Ascending aorta (tissue), 2 donors: ENCODE results near the gene DUSP22. TPM values are rescaled to one million over a fixed set of nuclear protein-coding genes. Genes with fewer than 3 reads are reported as not detected.

Source experiments
- DNase-seq, 2 donors: peaks; one replicate each; pipeline ENCODE4 v3.0.0-alpha.2; 2019; ENCODE audit warnings: low spot score in 2 of 2
- H3K27ac ChIP-seq, 2 donors: fragments of 200-600 bp; sonication (generic); one replicate each; pipeline ENCODE4 v1.5.1; 2016 to 2017; ENCODE audit warnings: mild to moderate bottlenecking in 1 of 2
- H3K27me3 ChIP-seq: fragments of 200-600 bp; sonication (generic); one replicate; pipeline ENCODE4 v1.5.1; 2017
- H3K36me3 ChIP-seq, 2 donors: fragments of 200-600 bp; sonication (generic); one replicate each; pipeline ENCODE4 v1.5.1; 2016
- H3K4me1 ChIP-seq, 2 donors: fragments of 200-600 bp; sonication (generic); one replicate each; pipeline ENCODE4 v1.5.1; 2016 to 2017; ENCODE audit warnings: mild to moderate bottlenecking in 1 of 2
- H3K4me3 ChIP-seq, 2 donors: fragments of 200-600 bp; sonication (generic); one replicate each; pipeline ENCODE4 v1.5.1; 2016 to 2017; ENCODE audit warnings: mild to moderate bottlenecking in 1 of 2
- H3K9me3 ChIP-seq, 2 donors: fragments of 200-600 bp; sonication (generic); one replicate each; pipeline ENCODE4 v1.5.1; 2016
- CTCF ChIP-seq, 3 experiments: fragments of 200-600 bp in 2 of 3; fragments of 450-650 bp in 1 of 3; sonication (generic) in 2 of 3; IDR thresholded peaks; one replicate each; pipeline ENCODE4 v1.5.1; 2016 to 2019; ENCODE audit warnings: antibody characterized with exemption in 3 of 3, mild to moderate bottlenecking in 1 of 3, moderate library complexity in 1 of 3
- intact Hi-C: fragments of 100-400 bp; cut with DNase I; formaldehyde crosslinking; loops from one replicate; pipeline ENCODE4 v1.15.1; 2023
- total RNA-seq: library from RNA; depleted of rRNA; stranded (reverse); fragments of >200 nt; gene quantifications from one replicate; pipeline ENCODE4 v1.1.0, GENCODE V29; 2016

The DUSP22 gene
- total RNA-seq, 1 donor from 2014 or later = 216 TPM

DNA sequence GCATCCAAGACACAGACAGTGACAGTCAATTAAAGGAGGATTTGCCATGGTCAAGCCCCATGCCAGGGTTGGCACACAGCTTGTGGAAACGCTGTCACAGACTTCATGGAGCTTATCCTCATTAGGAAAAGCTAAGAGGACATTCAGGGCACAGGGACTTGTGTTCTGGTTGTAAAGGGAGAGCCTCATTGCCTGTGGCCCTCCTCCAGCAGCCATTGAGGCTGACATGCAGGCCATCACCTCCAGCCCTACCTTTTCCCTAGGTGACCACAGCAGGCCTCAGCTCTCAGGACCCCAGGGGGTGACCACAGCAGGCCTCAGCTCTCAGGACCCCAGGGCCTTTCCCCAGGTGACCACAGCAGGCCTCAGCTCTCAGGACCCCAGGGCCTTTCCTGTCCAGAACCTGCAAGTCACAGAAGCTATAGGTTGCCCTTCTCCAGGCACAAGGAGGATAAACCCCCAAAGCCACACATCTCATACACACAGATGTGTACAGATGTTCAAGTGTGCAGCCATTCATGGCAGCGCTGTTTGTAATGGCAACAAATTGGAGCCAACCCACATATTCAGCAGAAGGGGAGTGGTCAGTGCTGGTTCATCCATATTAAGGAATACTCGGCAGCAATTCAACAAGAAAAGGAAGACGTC is 26.1 kb downstream of the DUSP22 start:
- H3K9me3 ChIP-seq = no peaks in the 10 kb centered on the region
- intact Hi-C loops = no loop called here
- TF ChIP-seq CTCF (IDR thresholded peaks at IDR 0.05) = no peak
- no peaks in the 10 kb centered on the region for H3K27me3 ChIP-seq
- no peaks in the 10 kb centered on the region for H3K4me1 ChIP-seq
- no peak overlapping the region for H3K27ac ChIP-seq
- H3K36me3 ChIP-seq = no peaks in the 10 kb centered on the region
- DNase-seq = no peak
- no peak overlapping the region for H3K4me3 ChIP-seq

DNA sequence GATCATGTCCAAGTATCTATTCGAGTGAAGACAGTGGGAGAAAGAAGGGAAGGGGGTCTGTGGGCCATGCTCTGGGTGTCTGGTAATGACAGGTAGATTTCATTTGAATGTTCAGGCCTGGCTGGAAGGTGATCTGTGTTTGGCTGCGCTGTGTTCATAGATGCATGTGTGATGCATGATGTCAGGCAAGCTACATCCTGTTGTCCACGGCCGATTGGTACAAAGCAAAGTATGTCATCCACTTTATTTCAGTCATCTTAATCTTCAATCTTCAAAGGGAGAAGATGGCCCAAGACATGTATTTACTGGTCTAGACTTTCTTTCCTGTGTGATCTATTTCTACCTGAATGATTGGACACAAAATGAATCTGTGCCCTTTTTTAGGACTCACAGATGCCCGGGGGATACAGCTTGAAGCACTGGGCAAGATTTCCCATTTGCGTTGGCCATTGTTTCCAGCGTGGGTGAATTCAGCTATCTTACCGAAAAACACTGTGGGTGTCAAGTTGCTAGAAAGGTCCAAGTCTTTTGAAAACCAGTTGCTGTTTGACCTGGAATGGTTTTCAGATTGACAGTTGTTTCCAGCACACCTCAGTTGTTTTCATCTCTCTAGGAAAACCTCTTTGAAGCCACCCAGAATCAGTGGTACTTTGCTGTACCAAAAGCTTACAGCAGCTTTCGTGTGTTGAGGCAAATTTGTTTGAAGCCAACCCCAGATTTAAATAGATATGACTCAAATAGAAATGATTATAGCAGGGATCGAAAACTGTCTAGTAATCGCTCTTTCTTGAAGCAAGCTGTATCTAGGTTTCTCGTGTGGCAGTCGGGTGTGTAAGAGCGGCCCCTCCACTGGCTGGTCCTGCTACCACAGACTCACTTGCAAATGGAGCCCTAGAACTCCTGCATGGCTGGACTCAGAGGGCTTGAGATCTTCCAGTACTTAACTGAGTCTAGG is 27.2 kb downstream of the DUSP22 start:
- H3K36me3 ChIP-seq = no peaks in the 10 kb centered on the region

DNA sequence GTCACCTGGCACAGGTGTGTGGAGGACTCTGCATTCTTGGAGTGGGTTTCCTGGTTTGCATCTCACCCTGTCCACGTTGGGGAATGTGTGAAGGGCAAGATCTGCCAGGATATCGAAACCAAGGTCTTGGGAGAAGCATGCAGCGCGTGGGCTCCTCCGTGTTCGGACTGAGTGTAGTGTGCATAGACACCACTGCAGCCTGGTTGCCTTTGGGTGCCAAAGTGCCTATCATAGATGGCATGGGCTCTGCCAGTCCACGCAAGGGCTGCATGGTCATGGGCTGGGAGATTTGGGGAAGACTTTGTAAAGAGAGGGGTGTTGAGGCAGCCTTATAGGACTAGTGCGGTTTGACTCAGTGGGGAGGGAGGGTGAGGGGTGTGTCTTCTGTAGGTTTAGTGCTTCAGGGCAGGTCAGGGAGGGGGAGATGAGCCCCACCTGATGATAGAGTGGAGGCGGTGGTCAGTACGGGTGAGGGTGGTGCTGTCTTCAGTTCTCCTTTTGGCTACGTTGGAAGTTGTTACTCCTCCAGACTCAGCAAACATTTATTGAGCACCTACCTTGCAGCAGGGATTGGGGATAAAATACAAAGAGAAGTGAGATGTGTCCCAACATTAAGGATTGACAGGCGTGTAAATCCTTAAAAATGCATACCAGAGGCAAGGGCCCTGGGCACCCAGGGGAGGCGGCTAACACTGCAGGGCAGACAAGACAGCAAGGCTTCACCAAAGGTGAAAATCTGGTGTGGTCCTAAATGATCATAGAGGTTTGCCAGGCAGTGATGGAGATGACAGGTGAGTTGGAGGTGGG is 28.3 kb downstream of the DUSP22 start:
- H3K9me3 ChIP-seq = no peaks in the 10 kb centered on the region
- intact Hi-C loops = no loop called here
- no peak overlapping the region for H3K27ac ChIP-seq
- H3K36me3 ChIP-seq = no peaks in the 10 kb centered on the region
- H3K4me3 ChIP-seq = no peak overlapping the region
- H3K4me1 ChIP-seq = no peaks in the 10 kb centered on the region
- no peak for TF ChIP-seq CTCF (IDR thresholded peaks at IDR 0.05)
- no peaks in the 10 kb centered on the region for H3K27me3 ChIP-seq
- no peak for DNase-seq

More for the DNA sequence above, 27.2 kb downstream of the DUSP22 start:
- Histone ChIP-seq H3K9me3 (no peaks in the 10 kb centered on the region), H3K4me3 (no peak overlapping the region), H3K27me3 (no peaks in the 10 kb centered on the region), H3K4me1 (no peaks in the 10 kb centered on the region), H3K27ac (no peak overlapping the region)
- no peak for TF ChIP-seq CTCF (IDR thresholded peaks at IDR 0.05)
- no peak for DNase-seq
- intact Hi-C loops = no loop called here

GRCh38 chr6:321158-321438 is 28.8 kb downstream of the DUSP22 start:
- no peak overlapping the region for H3K4me3 ChIP-seq
- no peak overlapping the region for H3K27ac ChIP-seq
- no peaks in the 10 kb centered on the region for H3K4me1 ChIP-seq
- no peaks in the 10 kb centered on the region for H3K9me3 ChIP-seq
- H3K36me3 ChIP-seq = no peaks in the 10 kb centered on the region
- H3K27me3 ChIP-seq = no peaks in the 10 kb centered on the region
- TF ChIP-seq CTCF (IDR thresholded peaks at IDR 0.05) = no peak
- DNase-seq = no peak
- intact Hi-C loops = no loop called here

- H3K4me3 ChIP-seq = no peak overlapping the region
- no peaks in the 10 kb centered on the region for H3K36me3 ChIP-seq
- no peak for TF ChIP-seq CTCF (IDR thresholded peaks at IDR 0.05)
- no peaks in the 10 kb centered on the region for H3K9me3 ChIP-seq
- intact Hi-C loops = no loop called here
- no peaks in the 10 kb centered on the region for H3K27me3 ChIP-seq
- no peak overlapping the region for H3K27ac ChIP-seq
- H3K4me1 ChIP-seq = no peaks in the 10 kb centered on the region
- DNase-seq = no peak
Observed at GRCh38 chr6:321536-322258, 29.4 kb downstream of the DUSP22 start.
